ENCODE data around the gene ZNF862.

Gene ZNF862

DNA sequence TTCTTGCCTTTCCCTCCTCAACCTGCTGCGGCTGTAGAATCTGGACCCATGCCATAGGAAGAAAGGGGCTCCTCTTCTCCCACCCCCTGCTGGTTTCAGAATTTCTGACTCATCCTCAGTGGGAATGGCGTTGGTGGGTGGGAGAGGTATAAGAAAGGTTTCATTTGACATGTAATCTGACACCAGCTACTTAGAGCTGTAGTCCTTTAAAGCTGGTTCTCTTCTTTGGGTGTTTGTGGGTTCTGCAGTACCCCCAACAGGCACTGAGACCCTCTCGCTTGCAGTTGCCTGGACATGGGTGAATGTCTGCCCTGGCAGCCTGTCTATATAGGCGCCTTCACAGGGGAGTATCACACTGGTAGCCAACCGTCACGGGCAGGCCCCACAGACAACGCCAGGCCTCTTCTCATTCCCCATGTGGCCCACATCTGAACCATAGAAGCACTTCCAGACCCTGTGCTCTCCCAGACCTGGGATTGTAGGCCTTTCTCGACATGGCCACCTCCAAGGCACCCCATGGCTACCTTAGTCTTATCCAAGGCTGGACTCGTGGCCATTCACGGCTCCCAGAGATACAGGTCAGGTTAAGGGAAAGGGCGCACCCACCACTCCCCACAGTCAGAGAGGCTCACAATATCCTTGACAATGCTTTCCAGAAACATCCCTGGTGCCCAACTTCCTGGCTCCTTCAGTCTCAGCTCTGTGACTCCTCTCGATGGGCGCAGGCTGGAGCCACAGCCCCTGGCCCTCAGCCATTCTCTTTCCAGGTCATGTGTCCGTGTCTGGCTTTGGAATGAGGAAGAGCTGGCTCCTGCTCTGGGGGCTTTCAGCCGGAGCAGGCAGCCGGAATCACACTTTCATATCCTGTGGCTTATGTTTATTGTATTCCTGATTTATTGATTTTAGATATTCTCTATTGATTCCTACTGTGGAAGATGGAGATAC is 17.5 kb downstream of the ZNF862 start:
- TF ChIP-seq, protein P1, sequence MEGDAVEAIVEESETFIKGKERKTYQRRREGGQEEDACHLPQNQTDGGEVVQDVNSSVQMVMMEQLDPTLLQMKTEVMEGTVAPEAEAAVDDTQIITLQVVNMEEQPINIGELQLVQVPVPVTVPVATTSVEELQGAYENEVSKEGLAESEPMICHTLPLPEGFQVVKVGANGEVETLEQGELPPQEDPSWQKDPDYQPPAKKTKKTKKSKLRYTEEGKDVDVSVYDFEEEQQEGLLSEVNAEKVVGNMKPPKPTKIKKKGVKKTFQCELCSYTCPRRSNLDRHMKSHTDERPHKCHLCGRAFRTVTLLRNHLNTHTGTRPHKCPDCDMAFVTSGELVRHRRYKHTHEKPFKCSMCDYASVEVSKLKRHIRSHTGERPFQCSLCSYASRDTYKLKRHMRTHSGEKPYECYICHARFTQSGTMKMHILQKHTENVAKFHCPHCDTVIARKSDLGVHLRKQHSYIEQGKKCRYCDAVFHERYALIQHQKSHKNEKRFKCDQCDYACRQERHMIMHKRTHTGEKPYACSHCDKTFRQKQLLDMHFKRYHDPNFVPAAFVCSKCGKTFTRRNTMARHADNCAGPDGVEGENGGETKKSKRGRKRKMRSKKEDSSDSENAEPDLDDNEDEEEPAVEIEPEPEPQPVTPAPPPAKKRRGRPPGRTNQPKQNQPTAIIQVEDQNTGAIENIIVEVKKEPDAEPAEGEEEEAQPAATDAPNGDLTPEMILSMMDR (IDR thresholded peaks at IDR 0.05; ENCODE audit: low read depth, low read length) = no peak
- H3K4me3 ChIP-seq (replicated peaks in 1 of 2; ENCODE audit: low read depth in 2 of 2, low read length in 2 of 2) = no peak overlapping the region
- DNase-seq (ENCODE audit: low read depth in 2 of 2) = peak; percentile 19 to 54

DNA sequence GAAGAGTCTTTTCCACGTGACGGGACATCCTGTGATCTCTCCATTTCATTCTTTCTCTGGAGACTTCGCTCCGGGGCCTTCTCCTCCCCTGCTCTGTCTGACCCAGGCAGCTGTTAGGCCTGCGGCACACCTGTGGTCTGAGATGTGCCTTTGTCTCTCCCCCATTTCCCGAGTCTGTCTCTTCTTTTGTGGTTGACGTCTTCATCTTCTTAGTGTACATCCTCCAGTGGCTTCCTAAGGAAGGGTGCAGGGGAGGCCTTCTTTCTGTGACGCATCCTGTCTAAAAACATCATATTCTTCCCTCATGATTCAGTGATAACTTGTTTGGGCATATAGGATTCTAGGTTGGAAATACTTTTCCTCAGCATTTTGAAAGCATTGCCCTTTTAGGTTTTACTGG is 18.4 kb downstream of the ZNF862 start:
- DNase-seq (ENCODE audit: low read depth in 2 of 2) = no peak
- H3K4me3 ChIP-seq (replicated peaks in 1 of 2; ENCODE audit: low read depth in 2 of 2, low read length in 2 of 2) = no peak overlapping the region
- TF ChIP-seq, protein P1 (IDR thresholded peaks at IDR 0.05; ENCODE audit: low read depth, low read length) = no peak

DNA sequence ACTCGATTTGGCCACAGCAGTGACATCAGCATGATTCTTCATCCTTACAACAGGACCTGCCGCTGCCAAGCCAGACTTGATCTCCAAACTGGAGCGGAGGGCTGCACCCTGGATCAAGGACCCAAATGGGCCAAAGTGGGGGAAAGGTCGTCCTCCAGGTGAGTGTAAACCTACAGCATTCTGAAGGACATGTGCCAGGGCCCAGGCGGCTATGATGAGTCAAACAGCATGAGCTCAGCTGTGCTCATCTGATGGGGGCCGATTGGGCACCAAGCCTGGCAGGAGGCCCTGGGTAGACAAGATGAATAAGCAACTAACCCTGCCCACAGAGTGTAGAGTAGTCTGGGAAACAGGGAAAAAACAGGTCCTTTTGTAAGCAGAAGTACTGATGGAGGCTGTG is 21.2 kb downstream of the ZNF862 start:
- H3K4me3 ChIP-seq (replicated peaks in 1 of 2; ENCODE audit: low read depth in 2 of 2, low read length in 2 of 2) = no peak overlapping the region
- DNase-seq (ENCODE audit: low read depth in 2 of 2) = no peak
- TF ChIP-seq, protein P1 (IDR thresholded peaks at IDR 0.05; ENCODE audit: low read depth, low read length) = no peak

DNA sequence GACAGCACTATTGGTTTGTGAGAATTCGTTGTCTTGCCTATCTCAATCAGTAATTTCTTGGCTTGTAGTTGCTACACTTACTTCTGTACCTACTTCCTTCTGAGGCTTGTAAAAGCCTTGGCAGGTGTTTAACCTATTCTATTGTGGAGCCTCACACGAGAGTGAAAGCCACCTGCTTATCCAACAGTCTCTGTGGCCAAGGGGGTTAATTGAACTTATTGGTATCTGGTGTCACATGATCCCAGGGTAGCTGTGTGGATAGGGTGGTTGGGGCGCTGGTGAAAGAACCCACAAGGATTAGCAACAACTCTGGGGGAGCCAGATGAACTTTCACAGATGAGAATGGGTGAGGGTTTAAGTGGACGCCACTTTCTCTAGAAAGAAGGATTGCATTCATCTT is 21.7 kb downstream of the ZNF862 start:
- TF ChIP-seq, protein P1 (IDR thresholded peaks at IDR 0.05; ENCODE audit: low read depth, low read length) = no peak
- no peak for DNase-seq (ENCODE audit: low read depth in 2 of 2)
- no peak overlapping the region for H3K4me3 ChIP-seq (replicated peaks in 1 of 2; ENCODE audit: low read depth in 2 of 2, low read length in 2 of 2)

DNA sequence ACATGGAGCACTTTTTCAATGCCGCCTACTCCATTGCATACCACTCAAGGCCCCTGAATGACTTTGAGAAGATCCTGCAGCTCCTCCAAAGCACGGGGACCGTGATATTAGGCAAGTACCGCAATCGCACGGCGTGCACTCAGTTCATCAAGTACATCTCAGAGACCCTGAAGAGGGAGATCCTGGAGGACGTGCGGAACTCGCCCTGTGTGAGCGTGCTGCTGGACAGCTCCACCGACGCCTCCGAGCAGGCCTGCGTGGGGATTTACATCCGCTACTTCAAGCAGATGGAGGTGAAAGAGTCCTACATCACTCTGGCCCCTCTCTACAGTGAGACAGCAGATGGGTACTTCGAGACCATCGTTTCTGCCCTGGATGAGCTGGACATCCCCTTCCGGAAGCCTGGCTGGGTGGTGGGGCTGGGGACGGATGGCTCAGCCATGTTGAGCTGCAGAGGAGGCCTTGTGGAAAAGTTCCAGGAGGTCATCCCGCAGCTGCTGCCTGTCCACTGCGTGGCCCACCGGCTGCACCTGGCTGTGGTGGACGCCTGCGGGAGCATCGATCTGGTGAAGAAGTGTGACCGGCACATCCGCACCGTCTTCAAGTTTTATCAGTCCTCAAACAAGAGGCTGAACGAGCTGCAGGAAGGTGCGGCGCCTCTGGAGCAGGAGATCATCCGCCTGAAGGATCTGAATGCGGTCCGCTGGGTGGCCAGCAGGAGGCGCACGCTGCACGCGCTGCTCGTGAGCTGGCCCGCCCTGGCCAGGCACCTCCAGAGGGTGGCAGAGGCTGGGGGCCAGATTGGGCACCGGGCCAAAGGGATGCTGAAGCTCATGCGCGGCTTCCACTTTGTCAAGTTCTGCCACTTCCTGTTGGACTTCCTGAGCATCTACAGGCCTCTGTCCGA is 22.9 kb downstream of the ZNF862 start:
- DNase-seq (ENCODE audit: low read depth in 2 of 2) = no peak
- H3K4me3 ChIP-seq (replicated peaks in 1 of 2; ENCODE audit: low read depth in 2 of 2, low read length in 2 of 2) = no peak overlapping the region
- TF ChIP-seq, protein P1 (IDR thresholded peaks at IDR 0.05; ENCODE audit: low read depth, low read length) = peak; percentile 13

DNA sequence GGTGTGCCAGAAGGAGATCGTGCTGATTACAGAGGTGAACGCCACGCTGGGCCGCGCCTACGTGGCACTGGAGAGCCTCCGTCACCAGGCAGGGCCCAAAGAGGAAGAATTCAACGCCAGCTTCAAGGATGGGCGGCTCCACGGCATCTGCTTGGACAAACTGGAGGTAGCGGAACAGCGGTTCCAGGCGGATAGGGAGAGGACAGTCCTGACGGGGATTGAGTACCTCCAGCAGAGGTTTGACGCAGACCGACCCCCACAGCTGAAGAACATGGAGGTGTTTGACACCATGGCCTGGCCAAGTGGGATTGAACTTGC is 23.5 kb downstream of the ZNF862 start:
- no peak for DNase-seq (ENCODE audit: low read depth in 2 of 2)
- no peak overlapping the region for H3K4me3 ChIP-seq (replicated peaks in 1 of 2; ENCODE audit: low read depth in 2 of 2, low read length in 2 of 2)
- TF ChIP-seq, protein P1 (IDR thresholded peaks at IDR 0.05; ENCODE audit: low read depth, low read length) = no peak
